ENCODE data around the gene ESR2.
"Not testable (repeated sequence)": the region's sequence is repeated elsewhere in the genome, so short reads cannot be mapped to it uniquely, and the experiment has no call there.

ESR2 gene

GRCh38 chr14:64193821-64194220 lies 100.3 kb downstream of the ESR2 start:
- intact Hi-C loops (cut with micrococcal nuclease) = no loop called here
- peaks cover 5% of the 10 kb centered on the region for H3K4me1 Mint-ChIP-seq (ENCODE audit: low read depth)
- no peak overlapping the region for H3K4me3 Mint-ChIP-seq
- H3K36me3 Mint-ChIP-seq (ENCODE audit: low read depth) = no peaks in the 10 kb centered on the region
- no peaks in the 10 kb centered on the region for H3K9me3 Mint-ChIP-seq
- peaks cover 6% of the 10 kb centered on the region for H3K27me3 Mint-ChIP-seq
- H3K27ac Mint-ChIP-seq = no peak overlapping the region

- Mint-ChIP-seq H3K27ac (no peak overlapping the region), H3K27me3 (peaks cover 3% of the 10 kb centered on the region), H3K9me3 (no peaks in the 10 kb centered on the region), H3K36me3 (ENCODE audit: low read depth) (no peaks in the 10 kb centered on the region), H3K4me1 (ENCODE audit: low read depth) (peaks cover under 1% of the 10 kb centered on the region), H3K4me3 (no peak overlapping the region)
- intact Hi-C loops (cut with micrococcal nuclease) = no loop called here
These were observed 102.4 kb downstream of the ESR2 start for GRCh38 chr14:64191756-64192155.

GRCh38 chr14:64190974-64191502 lies 103.1 kb downstream of the ESR2 start:
- no peak overlapping the region for H3K27ac Mint-ChIP-seq

DNA sequence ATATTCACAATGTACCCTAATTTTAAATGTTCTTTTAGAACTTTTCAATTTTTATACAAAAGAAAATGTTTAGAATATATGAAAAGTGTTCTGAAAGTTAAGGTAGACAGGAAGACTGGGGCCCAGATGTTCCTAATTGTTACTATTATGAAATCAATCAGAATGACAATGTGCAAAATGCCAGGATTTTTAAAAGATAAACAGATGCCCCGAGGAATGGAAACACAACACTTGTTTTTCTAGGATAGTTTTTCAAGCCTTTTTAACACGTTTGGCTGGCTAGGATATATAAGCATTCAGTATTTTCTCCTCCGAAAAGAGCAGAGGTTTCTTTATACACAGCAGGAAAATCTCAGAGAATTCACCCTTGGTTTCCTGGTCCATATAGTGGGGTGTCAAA lies 106.8 kb downstream of the ESR2 start:
- Mint-ChIP-seq H3K36me3 (ENCODE audit: low read depth) (no peaks in the 10 kb centered on the region), H3K4me3 (no peak overlapping the region), H3K27me3 (no peaks in the 10 kb centered on the region), H3K9me3 (no peaks in the 10 kb centered on the region), H3K27ac (no peak overlapping the region), H3K4me1 (ENCODE audit: low read depth) (no peaks in the 10 kb centered on the region)
- intact Hi-C loops (cut with micrococcal nuclease) = no loop called here

More at GRCh38 chr14:64190974-64191502, 103.1 kb downstream of the ESR2 start:
- Mint-ChIP-seq H3K27me3 (no peaks in the 10 kb centered on the region), H3K36me3 (ENCODE audit: low read depth) (no peaks in the 10 kb centered on the region), H3K4me1 (ENCODE audit: low read depth) (no peaks in the 10 kb centered on the region), H3K9me3 (no peaks in the 10 kb centered on the region), H3K4me3 (no peak overlapping the region)
- intact Hi-C loops (cut with micrococcal nuclease) = no loop called here

DNA sequence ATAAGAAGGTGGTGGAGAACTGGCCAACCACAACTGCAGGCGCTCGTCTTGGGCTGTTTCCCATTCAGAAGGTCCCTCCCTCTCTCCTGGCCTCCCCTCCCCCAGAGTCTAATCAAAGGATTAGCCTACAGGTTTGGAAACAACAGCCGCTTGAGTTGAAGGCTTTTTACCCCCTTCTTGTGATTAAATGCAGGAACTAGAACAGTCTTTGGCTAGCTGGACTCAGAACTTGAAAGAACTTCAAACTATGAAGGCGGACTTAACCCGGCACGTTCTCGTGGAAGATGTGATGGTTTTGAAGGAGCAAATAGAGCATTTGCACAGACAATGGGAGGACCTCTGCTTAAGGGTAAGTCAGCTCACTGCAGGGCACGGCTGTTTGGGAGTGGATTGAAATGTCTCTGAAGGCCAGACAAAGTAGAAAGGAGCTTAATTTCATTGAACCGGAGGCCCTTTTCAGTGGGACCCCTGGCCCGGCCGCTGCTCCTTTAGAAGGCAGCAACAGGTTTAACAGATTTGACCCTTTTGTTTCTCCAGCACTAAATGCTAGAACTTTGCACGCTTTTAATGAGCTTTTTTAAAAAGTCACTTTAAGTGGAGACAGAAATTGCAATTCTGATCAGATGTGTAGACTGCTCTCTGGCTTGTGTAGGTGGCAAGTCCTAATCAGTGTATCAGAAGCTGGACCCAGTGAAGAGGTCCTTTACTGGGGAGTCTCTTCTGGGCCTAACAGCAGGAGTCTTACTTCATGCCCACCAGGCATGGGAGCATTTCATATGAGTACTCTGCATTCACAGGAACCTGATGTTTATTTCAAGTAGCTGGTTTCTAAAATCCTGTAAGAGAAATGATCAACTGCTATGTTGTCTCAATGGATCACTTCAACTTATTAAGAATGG lies 107.7 kb downstream of the ESR2 start:
- Mint-ChIP-seq H3K4me3 (no peak overlapping the region), H3K4me1 (ENCODE audit: low read depth) (no peaks in the 10 kb centered on the region), H3K9me3 (no peaks in the 10 kb centered on the region), H3K27me3 (no peaks in the 10 kb centered on the region), H3K27ac (no peak overlapping the region), H3K36me3 (ENCODE audit: low read depth) (no peaks in the 10 kb centered on the region)
- intact Hi-C loops (cut with micrococcal nuclease) = no loop called here

DNA sequence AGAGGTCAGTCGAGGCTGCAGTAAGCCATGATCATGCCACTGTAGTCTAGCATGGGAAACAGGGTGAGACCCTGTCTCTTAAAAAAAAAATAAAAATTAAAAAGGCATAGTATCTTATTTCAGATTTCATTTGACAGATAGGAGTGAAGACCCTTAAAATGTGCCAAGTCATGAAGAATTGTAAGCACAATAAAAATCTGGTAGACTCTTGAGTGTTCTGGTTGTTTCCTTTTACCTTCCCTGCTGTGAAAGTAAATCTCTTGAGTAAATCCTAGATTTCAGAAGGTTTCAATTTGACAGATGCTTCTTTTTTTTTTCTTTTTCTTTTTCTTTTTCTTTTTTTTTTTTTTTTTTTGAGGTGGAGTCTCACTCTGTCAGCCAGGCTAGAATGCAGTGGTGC lies 109.0 kb downstream of the ESR2 start:
- Mint-ChIP-seq H3K4me1 (ENCODE audit: low read depth) (no peaks in the 10 kb centered on the region), H3K9me3 (no peaks in the 10 kb centered on the region), H3K27ac (no peak overlapping the region), H3K4me3 (no peak overlapping the region), H3K27me3 (no peaks in the 10 kb centered on the region), H3K36me3 (ENCODE audit: low read depth) (no peaks in the 10 kb centered on the region)
- intact Hi-C loops (cut with micrococcal nuclease) = no loop called here

DNA sequence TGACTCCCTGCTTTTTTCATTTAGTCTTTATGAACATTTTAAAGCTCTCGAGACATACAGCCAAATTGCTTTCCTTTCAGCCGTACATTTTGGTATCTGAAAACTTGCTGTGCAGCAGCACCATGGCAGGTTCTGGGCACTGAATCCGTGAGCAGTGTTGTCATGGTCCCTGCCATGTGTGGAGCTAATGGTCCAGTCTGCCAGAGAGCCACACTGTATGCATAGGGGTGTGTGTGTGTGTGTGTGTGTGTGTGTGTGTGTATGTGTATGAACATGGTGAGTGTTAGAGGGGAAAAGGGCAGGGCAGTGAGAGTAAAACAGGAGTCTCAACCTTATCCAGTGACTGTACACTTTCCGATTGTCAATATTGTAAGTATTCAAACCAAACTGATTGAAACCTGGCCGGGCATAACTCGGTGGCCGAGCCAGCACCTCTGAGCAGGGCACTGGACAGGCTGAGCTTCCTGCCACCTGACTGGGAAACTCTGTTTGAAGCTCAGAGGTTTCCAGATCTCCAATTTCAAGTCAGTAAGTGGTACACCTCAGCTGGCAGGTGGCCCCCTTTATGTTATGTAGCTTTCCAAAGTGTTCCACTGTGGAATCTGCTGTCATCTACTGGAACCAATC lies 110.0 kb downstream of the ESR2 start:
- no peaks in the 10 kb centered on the region for H3K4me1 Mint-ChIP-seq (ENCODE audit: low read depth)
- H3K36me3 Mint-ChIP-seq (ENCODE audit: low read depth) = no peaks in the 10 kb centered on the region
- no peaks in the 10 kb centered on the region for H3K9me3 Mint-ChIP-seq
- no peak overlapping the region for H3K4me3 Mint-ChIP-seq
- H3K27ac Mint-ChIP-seq = no peak overlapping the region
- H3K27me3 Mint-ChIP-seq = no peaks in the 10 kb centered on the region
- intact Hi-C loops (cut with micrococcal nuclease) = no loop called here

GRCh38 chr14:64182908-64183307 lies 111.3 kb downstream of the ESR2 start:
- H3K4me1 Mint-ChIP-seq (ENCODE audit: low read depth); intact Hi-C loops (cut with micrococcal nuclease); H3K9me3 Mint-ChIP-seq; H3K36me3 Mint-ChIP-seq (ENCODE audit: low read depth); H3K4me3 Mint-ChIP-seq; H3K27ac Mint-ChIP-seq; H3K27me3 Mint-ChIP-seq: not testable (repeated sequence)

- H3K27me3 Mint-ChIP-seq = no peaks in the 10 kb centered on the region
- no peak overlapping the region for H3K4me3 Mint-ChIP-seq
- intact Hi-C loops (cut with micrococcal nuclease) = no loop called here
- no peaks in the 10 kb centered on the region for H3K36me3 Mint-ChIP-seq (ENCODE audit: low read depth)
- H3K9me3 Mint-ChIP-seq = no peaks in the 10 kb centered on the region
- H3K27ac Mint-ChIP-seq = no peak overlapping the region
- no peaks in the 10 kb centered on the region for H3K4me1 Mint-ChIP-seq (ENCODE audit: low read depth)
These were observed 115.4 kb downstream of the ESR2 start for GRCh38 chr14:64178814-64179213.

GRCh38 chr14:64176330-64176729 lies 117.8 kb downstream of the ESR2 start:
- Mint-ChIP-seq H3K27me3 (no peaks in the 10 kb centered on the region), H3K27ac (no peak overlapping the region), H3K36me3 (ENCODE audit: low read depth) (no peaks in the 10 kb centered on the region), H3K4me1 (ENCODE audit: low read depth) (no peaks in the 10 kb centered on the region), H3K9me3 (no peaks in the 10 kb centered on the region), H3K4me3 (no peak overlapping the region)
- intact Hi-C loops (cut with micrococcal nuclease) = no loop called here

DNA sequence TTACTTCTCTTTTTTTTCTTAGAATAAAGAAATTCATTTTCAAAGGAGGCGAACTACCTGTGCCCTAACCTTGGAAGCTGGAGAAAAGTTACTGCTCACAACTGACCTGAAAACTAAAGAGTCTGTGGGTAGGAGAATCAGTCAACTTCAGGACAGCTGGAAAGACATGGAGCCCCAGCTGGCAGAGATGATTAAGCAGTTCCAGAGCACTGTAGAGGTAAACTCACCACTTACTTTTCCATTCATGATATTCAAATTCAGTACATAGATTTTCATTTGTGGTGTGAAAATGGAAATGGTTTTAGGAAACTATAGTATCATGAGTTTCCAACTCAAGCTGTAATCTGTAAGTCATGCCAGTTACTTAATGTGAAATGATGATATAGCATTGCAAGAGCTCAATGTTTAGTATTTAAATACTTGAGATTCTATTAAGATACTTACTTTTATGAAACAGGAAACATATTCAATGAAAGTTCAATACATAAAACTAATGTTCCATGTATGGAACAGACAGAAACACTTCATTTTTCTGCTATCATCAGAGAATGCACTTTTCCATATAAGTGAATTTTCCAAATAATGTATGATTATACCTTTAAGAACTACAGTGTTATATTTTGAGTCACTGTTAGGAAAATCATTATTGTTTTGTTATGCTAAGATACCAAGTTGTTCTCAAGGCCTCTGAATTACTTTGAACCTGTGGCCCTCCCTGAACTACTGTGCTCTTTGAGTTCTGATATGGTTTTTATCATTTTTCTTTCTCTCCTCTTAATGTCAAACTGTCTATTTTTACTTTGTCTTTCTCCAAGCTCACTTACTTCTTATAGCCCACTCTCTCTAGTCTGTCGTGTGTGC lies 119.0 kb downstream of the ESR2 start:
- intact Hi-C loops (cut with micrococcal nuclease) = no loop called here
- no peaks in the 10 kb centered on the region for H3K36me3 Mint-ChIP-seq (ENCODE audit: low read depth)

DNA sequence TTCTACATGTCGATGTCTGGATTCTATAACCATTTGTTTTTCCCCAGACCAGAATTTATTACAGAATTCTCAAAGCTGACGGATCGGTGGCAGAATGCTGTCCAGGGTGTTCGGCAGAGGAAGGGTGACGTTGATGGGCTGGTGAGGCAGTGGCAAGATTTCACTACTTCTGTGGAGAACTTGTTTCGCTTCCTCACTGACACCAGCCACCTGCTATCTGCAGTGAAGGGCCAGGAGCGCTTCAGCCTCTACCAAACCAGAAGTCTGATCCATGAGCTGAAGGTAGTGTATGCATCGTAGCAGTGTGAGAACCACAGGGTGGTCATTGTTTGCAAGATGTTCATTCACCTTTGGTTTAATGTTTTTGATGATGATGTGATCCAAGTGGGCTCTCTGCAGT lies 124.0 kb downstream of the ESR2 start:
- no peaks in the 10 kb centered on the region for H3K36me3 Mint-ChIP-seq (ENCODE audit: low read depth)
- no peak overlapping the region for H3K27ac Mint-ChIP-seq
- no peak overlapping the region for H3K4me3 Mint-ChIP-seq
- H3K27me3 Mint-ChIP-seq = no peaks in the 10 kb centered on the region
- H3K9me3 Mint-ChIP-seq = no peaks in the 10 kb centered on the region
- intact Hi-C loops (cut with micrococcal nuclease) = no loop called here
- H3K4me1 Mint-ChIP-seq (ENCODE audit: low read depth) = no peaks in the 10 kb centered on the region

More for the DNA sequence above, 119.0 kb downstream of the ESR2 start:
- Mint-ChIP-seq H3K4me3 (no peak overlapping the region), H3K27me3 (no peaks in the 10 kb centered on the region), H3K27ac (no peak overlapping the region), H3K4me1 (ENCODE audit: low read depth) (no peaks in the 10 kb centered on the region), H3K9me3 (no peaks in the 10 kb centered on the region)

GRCh38 chr14:64159588-64159987 lies 134.6 kb downstream of the ESR2 start:
- Mint-ChIP-seq H3K27me3 (no peaks in the 10 kb centered on the region), H3K27ac (no peak overlapping the region), H3K4me1 (ENCODE audit: low read depth) (no peaks in the 10 kb centered on the region), H3K4me3 (no peak overlapping the region), H3K36me3 (ENCODE audit: low read depth) (no peaks in the 10 kb centered on the region), H3K9me3 (no peaks in the 10 kb centered on the region)
- intact Hi-C loops (cut with micrococcal nuclease) = no loop called here

DNA sequence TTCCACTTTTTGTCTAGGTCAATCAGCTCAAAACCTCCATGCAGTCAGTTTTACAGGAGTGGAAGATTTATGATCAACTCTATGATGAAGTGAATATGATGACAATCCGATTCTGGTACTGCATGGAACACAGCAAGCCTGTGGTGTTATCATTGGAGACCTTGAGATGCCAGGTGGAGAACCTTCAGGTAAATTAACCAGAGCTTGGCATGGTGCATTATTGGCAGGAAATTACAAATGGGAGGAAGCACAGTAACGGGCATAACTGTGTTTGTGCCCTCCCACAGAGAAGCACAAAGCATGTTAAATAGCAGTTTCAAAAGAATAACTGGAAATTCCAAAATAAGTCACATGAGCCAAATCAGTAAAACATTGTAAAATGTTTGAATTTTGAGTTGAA lies 135.6 kb downstream of the ESR2 start:
- no peaks in the 10 kb centered on the region for H3K9me3 Mint-ChIP-seq
- intact Hi-C loops (cut with micrococcal nuclease) = no loop called here
- H3K4me3 Mint-ChIP-seq = no peak overlapping the region
- no peaks in the 10 kb centered on the region for H3K27me3 Mint-ChIP-seq
- no peaks in the 10 kb centered on the region for H3K36me3 Mint-ChIP-seq (ENCODE audit: low read depth)
- H3K27ac Mint-ChIP-seq = no peak overlapping the region
- H3K4me1 Mint-ChIP-seq (ENCODE audit: low read depth) = no peaks in the 10 kb centered on the region
